Esophagus squamous epithelium (tissue), 4 donors: ENCODE measurements around the gene DCDC2C.

Experiments used
- CTCF ChIP-seq, 6 experiments: fragments of 450-650 bp in 4 of 6; fragments of 200-600 bp in 2 of 6; sonication (generic) in 2 of 6; IDR thresholded peaks; one replicate each; pipeline ENCODE4 v1.5.1; 2016 to 2019; ENCODE audit warnings: antibody characterized with exemption in 6 of 6, mild to moderate bottlenecking in 4 of 6, moderate library complexity in 4 of 6
- POLR2A ChIP-seq, 4 donors: fragments of 450-650 bp; IDR thresholded peaks; one replicate each; pipeline ENCODE4 v1.6.1; 2017; ENCODE audit warnings: antibody characterized with exemption in 4 of 4, mild to moderate bottlenecking in 4 of 4, moderate library complexity in 3 of 4

DNA sequence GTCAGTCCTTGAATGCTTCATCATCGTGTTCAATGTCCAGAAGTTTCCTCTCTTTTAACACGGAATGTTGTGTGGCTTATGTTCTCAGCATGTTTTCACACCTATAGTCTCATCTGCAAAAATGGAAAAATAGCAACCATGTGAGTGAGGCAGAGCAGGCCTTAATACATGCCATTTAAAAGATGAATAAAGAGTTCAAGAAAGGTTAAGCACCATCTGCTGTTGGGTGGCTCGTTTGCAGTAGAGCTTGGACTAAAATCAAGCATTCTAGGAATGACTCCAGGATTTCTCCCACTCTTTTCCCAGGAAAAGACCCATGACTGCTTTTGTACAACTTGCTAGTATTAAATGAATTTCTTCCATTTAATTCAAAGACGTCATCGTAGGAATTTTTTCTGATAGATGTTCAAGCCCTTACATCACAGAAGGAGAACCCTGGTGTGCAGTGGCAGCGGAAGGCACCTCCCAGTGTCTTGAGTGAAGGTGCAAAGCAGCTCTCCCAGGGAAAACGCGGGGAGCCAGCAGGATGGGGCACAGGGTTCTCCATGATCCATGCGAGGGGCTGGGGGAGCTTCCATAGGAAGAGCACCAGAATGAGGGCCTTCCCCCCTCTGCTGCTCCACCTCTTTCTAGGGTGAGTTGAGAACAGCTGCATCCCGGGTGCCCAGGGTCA is 9.6 kb downstream of the DCDC2C start:
- TF ChIP-seq CTCF (IDR thresholded peaks at IDR 0.05), result no peak
- no peak for TF ChIP-seq POLR2A (IDR thresholded peaks at IDR 0.05)
